HUES6 (cell line): Measurements from ENCODE around the gene RILPL2.

Experiments
- H3K27ac ChIP-seq: 2 replicates; pipeline ENCODE4 v1.7.0; 2013; ENCODE audit warnings: low read depth, mild to moderate bottlenecking, low read length, inconsistent platforms
- H3K27me3 ChIP-seq: 2 replicates; pipeline ENCODE4 v1.6.1; 2013; ENCODE audit warnings: low read length; ENCODE audit not compliant: control insufficient read depth, insufficient read depth
- H3K36me3 ChIP-seq: 2 replicates; pipeline ENCODE4 v1.6.1; 2013; ENCODE audit warnings: low read length; ENCODE audit not compliant: control insufficient read depth, insufficient read depth
- H3K4me1 ChIP-seq: 2 replicates; pipeline ENCODE4 v1.6.1; 2013; ENCODE audit warnings: low read length; ENCODE audit not compliant: control insufficient read depth, insufficient read depth
- H3K4me3 ChIP-seq: 2 replicates; pipeline ENCODE4 v1.5.1; 2013; ENCODE audit warnings: low read depth, low read length
- H3K9ac ChIP-seq: one replicate; pipeline ENCODE4 v1.6.1; 2013; ENCODE audit warnings: mild to moderate bottlenecking, low read length
- H3K9me3 ChIP-seq: 2 replicates; pipeline ENCODE4 v1.6.1; 2013; ENCODE audit warnings: low read depth, low read length; ENCODE audit not compliant: control insufficient read depth, insufficient read depth

Gene RILPL2

DNA sequence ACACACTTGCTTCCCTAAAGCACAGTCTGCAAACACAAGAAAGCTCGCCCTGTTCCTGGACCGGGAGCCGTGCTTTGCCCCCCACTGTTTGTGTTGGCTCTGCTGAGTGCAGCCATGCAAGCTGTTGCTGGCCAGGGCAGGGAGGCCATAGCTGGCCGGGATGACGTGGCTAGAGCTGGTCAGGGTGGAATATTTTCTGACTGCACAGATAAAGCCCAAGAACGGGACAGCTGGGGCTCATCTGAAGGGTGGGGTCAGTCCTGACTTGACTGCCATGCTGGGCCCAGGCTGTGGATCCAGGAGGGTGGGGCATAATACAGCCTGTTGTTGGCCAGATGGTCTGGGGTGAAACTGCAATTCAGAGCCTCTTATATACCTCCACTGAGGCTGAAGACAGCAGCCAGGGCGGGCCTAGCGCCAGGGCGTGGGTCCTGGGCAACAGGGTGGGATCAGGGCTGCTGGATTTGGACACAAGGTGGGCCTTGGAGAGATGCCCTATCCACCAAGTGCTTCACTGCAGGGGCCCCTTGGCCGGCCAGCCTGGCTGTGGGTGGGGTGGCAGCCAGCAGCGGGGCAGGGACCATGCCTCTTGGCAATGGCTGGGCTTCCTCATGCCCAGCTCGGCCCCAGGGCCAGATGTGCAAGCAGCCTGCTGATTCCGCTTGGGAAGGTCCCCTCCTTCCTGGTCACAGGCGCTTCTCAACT, 37.8 kb downstream of the RILPL2 start:
- Histone ChIP-seq H3K27ac (no peak overlapping the region), H3K27me3 (peaks cover 20% of the 10 kb centered on the region), H3K9ac (no peak overlapping the region), H3K36me3 (peaks cover 61% of the 10 kb centered on the region), H3K4me3 (no peak overlapping the region), H3K4me1 (peaks cover 8% of the 10 kb centered on the region), H3K9me3 (no peaks in the 10 kb centered on the region)

DNA sequence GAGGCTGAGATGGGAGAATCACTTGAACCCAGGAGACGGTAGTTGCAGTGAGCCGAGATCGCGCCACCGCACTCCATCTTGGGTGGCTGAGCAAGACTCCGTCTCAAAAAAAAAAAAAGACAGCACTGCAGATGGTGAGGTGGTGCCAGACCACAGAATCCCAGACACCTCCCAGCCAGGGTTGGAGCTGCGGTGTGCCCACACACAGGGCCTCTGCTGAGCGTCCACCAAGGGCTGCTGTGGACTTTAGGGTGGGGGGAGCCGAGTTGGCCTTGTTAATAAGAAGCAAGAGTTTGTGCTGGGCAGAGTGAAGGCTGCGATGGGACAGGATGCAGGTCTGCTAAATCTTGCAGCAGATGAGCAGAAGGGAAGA, 38.3 kb downstream of the RILPL2 start:
- peaks cover 8% of the 10 kb centered on the region for H3K4me1 ChIP-seq
- no peak overlapping the region for H3K9ac ChIP-seq
- H3K9me3 ChIP-seq: no peaks in the 10 kb centered on the region

DNA sequence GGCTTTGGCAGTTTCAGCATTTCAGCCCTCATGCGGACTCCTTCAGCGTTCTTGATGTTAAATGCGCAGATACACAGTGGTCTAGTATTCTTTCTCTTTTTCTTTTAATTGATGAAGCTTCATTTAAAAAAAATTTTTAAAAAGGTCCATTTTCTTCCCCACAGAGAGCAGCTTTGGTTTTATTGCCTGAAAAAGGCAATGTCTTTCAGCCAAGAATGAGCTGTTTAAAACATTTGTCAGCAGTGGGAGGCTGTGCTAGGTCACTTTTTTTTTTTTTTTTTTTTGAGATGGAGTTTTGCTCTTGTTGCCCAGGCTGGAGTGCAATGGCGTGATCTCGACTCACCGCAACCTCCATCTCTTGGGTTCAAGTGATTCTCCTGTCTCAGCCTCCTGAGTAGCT, 39.1 kb downstream of the RILPL2 start:
- Histone ChIP-seq H3K4me3 (no peak overlapping the region), H3K9me3 (no peaks in the 10 kb centered on the region), H3K4me1 (peaks cover 7% of the 10 kb centered on the region), H3K36me3 (peaks cover 61% of the 10 kb centered on the region), H3K9ac (no peak overlapping the region), H3K27ac (no peak overlapping the region), H3K27me3 (peaks cover 8% of the 10 kb centered on the region)

More for the DNA sequence above, 38.3 kb downstream of the RILPL2 start:
- Histone ChIP-seq H3K27ac (no peak overlapping the region), H3K4me3 (no peak overlapping the region), H3K27me3 (peaks cover 16% of the 10 kb centered on the region), H3K36me3 (peaks cover 61% of the 10 kb centered on the region)

DNA sequence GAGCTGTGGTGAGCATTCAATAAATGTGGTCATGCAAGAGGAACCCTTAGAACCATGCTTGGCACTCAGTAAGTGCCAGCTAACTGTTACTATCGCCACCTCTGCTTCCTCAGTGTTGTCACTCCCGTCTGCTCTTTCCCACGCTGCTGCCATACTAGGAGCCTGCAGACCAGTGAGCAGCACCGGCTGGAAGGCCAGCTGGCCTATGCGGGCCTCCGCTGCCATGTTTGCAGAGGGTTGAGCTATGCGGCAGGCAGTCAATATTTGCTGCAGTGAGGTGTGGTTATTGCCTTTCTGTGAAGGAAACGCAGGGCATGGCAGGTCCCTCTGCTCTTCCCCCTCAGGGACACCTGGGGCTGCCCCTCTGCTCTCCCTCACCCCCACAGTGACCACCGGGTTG, 39.5 kb downstream of the RILPL2 start:
- Histone ChIP-seq H3K36me3 (peaks cover 64% of the 10 kb centered on the region), H3K27ac (no peak overlapping the region), H3K27me3 (peaks cover 5% of the 10 kb centered on the region; the same call in 1 of the 2 replicates), H3K9me3 (no peaks in the 10 kb centered on the region), H3K4me3 (no peak overlapping the region), H3K9ac (no peak overlapping the region), H3K4me1 (peaks cover 3% of the 10 kb centered on the region; the same call in 1 of the 2 replicates)

DNA sequence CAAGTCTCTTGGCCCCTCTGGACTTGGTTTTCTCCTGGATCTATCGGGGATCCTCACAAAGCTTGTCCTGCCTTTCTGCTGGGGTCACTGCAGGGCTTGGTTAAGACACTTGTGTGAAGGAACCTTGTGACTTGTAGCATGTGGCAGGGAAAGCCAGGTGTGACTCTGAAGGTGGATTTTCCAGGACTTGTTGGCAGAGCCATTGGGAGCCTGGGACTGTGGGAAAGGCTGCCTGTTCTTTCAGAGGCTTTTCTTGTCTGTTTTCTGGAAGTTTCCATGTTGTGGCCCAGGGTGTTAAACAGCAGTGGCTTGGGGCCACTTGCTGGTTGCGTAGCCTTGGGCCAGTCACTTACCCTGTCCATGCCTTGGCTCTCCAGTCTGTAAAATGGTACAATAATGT, 39.9 kb downstream of the RILPL2 start:
- Histone ChIP-seq H3K4me1 (no peaks in the 10 kb centered on the region), H3K9ac (no peak overlapping the region), H3K4me3 (no peak overlapping the region), H3K9me3 (no peaks in the 10 kb centered on the region), H3K27me3 (peaks cover 5% of the 10 kb centered on the region; the same call in 1 of the 2 replicates), H3K36me3 (peaks cover 68% of the 10 kb centered on the region), H3K27ac (no peak overlapping the region)

DNA sequence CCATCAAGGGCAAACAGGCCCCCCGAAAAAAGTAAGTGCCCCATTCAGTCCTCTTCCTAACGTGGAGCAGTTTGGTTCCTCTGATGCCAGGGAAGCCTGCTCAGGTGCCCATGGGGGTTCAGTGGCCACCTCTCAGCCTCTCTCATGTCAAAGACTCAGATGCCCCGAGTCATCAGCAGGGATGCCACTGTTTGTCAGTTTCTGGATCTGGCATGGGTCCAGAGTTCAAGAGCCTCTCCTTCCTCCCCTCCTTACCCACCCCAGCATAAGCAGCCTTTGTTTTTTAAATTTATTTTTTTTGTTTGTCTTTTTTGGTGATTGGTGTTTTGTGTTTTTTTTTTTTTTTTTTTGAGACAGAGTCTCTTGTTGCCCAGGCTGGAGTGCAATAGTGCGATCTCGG, 41.2 kb downstream of the RILPL2 start:
- Histone ChIP-seq H3K36me3 (peaks cover 79% of the 10 kb centered on the region), H3K4me1 (peaks cover 6% of the 10 kb centered on the region; the same call in 1 of the 2 replicates), H3K4me3 (no peak overlapping the region), H3K9ac (no peak overlapping the region), H3K9me3 (no peaks in the 10 kb centered on the region), H3K27me3 (peaks cover 3% of the 10 kb centered on the region; the same call in 1 of the 2 replicates), H3K27ac (no peak overlapping the region)

DNA sequence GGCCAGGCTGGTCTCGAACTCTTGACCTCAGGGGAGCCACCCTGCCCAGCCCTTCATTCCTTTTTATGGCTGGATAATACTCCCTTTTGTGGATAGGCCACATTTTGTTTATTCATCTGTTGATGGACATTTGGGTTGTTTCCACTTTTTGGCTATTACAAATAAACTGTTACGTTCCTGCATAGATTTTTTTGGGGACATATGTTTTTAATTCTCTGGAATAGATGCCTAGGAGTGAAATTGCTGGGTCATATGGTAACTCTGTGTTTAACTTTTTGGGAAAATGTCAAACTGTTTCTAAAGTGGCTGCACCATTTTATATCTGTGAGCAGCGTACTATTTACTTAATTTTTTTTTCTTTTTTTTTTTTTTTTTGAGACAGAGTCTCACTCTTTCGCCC, 42.7 kb downstream of the RILPL2 start:
- Histone ChIP-seq H3K9ac (no peak overlapping the region), H3K36me3 (peaks cover 72% of the 10 kb centered on the region), H3K4me3 (no peak overlapping the region), H3K27me3 (no peaks in the 10 kb centered on the region), H3K4me1 (peaks cover 9% of the 10 kb centered on the region; the same call in 1 of the 2 replicates), H3K27ac (no peak overlapping the region), H3K9me3 (no peaks in the 10 kb centered on the region)

DNA sequence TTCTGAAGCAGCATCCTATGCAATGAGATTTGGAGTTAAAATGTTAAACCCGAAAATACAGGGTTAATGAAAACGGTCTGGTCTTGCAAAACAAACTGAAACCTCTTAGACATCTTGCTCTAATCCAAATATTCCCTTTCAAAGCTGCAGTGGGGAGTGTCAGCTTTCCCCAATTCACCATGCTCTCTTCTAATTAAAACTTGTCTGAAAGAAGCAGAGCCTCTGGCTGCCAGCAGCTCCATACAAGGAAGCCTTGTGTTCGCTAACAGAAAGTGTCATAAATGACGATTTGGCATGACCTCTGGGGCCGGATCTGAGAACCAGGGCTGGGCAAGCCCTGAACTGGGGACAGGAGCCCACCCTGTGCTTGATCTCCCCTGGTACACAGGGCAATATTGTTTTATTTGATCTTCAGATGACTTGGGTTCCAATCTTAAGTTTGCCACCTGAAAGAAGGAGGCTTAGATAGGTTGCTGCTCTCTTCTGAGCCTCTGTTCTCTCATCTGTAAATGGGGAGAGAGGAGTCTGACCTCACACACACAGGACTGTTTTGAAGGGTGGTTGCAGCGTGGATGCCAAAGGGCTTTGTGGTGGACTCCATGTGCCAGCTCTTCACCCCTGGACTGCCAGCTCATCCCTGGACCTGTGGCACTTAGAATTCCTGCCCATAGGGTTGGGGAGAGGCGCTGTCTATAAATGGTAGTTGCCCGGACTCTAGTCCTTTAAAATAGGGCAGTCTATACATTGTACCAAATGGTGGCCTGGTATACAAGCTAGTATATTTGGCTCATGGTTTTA, 44.7 kb downstream of the RILPL2 start:
- no peak overlapping the region for H3K4me3 ChIP-seq
- H3K9me3 ChIP-seq: no peaks in the 10 kb centered on the region
- H3K27ac ChIP-seq: no peak overlapping the region
- no peak overlapping the region for H3K9ac ChIP-seq
- H3K36me3 ChIP-seq: peaks cover 59% of the 10 kb centered on the region
- no peaks in the 10 kb centered on the region for H3K27me3 ChIP-seq
- peaks cover 21% of the 10 kb centered on the region for H3K4me1 ChIP-seq

DNA sequence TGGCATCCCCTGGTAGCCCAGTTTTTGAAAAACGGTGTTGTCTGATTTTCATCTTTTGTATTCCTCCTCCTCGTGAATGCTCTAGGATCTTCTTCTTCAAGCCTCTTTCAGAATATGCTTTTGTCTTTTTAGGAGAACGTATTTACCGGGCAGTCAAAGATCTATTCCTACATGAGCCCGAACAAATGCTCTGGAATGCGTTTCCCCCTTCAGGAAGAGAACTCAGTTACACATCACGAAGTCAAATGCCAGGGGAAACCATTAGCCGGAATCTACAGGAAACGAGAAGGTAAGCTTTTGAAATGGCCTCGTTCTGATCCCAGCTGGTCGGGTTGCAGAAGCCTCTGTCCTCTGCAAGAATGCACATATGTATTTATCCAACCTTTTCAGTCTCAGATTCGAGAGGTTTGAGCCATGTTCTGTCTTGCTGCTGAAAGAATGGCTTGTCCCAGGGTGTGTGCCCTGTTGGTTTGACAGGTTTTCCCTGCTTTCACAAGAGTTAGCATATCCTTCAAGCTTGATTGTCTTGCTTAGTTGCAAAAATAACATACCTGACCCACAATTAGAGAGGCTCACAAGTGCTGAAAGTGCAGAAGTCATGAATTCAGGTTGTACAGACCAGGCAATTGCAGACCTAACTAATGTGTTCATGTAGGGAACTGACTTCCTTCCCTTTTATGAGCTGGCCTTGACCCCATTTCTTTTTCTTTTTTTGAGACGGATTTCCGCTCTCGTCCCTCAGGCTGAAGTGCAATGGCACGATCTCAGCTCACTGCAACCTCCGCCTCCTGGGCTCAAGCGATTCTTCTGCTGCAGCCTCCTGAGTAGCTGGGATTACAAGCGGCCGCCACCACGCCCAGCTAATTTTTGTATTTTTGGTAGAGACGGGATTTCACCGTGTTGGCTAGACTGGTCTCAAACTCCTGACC, 45.7 kb downstream of the RILPL2 start:
- Histone ChIP-seq H3K36me3 (peaks cover 49% of the 10 kb centered on the region), H3K4me3 (peak overlapping the region; percentile 66; the same call in 1 of the 2 replicates), H3K9me3 (no peaks in the 10 kb centered on the region), H3K27me3 (no peaks in the 10 kb centered on the region), H3K27ac (no peak overlapping the region), H3K4me1 (peaks cover 21% of the 10 kb centered on the region), H3K9ac (peak overlapping the region; percentile 75)

DNA sequence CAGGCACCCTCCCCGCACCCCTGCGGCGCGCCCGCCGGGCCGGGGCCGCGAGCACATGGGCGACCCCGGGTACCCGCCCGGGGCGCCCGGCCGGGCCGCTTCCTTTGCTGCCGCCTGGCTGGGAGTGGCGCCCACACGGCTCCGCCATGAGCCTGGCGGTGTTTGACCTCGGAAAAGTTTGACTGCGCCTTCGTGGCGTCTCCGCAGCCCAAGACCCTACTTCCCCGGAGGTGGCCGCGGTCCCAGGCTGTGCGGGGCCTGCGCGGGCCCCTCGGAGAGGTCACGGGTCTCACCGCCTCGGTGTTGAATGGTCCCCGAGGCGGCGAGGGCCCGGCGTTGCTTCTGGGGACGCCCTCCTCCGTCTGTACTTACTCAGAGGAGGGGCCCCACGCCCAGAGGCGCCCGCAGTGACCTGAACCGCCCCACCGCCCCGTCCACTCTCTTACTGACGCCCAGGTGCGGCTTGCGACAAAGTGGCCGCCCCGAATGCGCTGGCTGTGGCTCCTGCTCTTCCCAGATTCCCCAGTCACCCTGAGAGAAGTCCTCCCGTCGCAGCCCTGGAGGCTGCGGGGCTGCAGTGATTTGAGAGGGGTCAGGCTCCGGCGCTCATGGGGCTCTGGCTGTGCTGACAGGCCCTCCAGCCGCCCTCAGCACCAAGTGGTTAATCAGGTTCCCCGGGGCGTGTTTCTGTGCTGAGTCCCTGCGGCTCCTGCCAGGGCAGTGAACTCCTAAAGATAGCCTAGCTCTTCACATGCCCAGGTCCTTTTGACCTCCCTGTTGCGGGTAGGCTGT, 46.7 kb downstream of the RILPL2 start:
- Histone ChIP-seq H3K9me3 (no peaks in the 10 kb centered on the region), H3K4me3 (peak overlapping the region; percentile 66), H3K9ac (peak overlapping the region; percentile 75), H3K36me3 (peaks cover 42% of the 10 kb centered on the region), H3K27me3 (no peaks in the 10 kb centered on the region), H3K27ac (peak overlapping the region; percentile 42; the same call in 1 of the 2 replicates), H3K4me1 (peaks cover 21% of the 10 kb centered on the region)
